Memory B cell (primary cell): ENCODE results near the gene PTH2R.
"Not testable (repeated sequence)": the region's sequence is repeated elsewhere in the genome, so short reads cannot be mapped to it uniquely, and the experiment has no call there.

Experiments
- ATAC-seq: fragments of 150-1000 bp; cut with Tn5 transposase; 2 replicates; pipeline ENCODE4 v1.10.0; 2021; ENCODE audit warnings: low read depth, mild to moderate bottlenecking, moderate library complexity
- DNase-seq, 2 donors: peaks; one replicate each; pipeline ENCODE4 v3.0.0; 2022; ENCODE audit warnings: low spot score in 2 of 2
- H3K27ac Mint-ChIP-seq: one replicate; pipeline ENCODE4 v1.8.0; 2022; ENCODE audit warnings: mild to moderate bottlenecking, moderate library complexity, mixed read lengths
- H3K27me3 Mint-ChIP-seq: one replicate; pipeline ENCODE4 v1.8.0; 2022; ENCODE audit warnings: mixed read lengths
- H3K36me3 Mint-ChIP-seq: one replicate; pipeline ENCODE4 v1.8.0; 2022; ENCODE audit warnings: mild to moderate bottlenecking, mixed read lengths
- H3K4me1 Mint-ChIP-seq: one replicate; pipeline ENCODE4 v1.8.0; 2022; ENCODE audit warnings: mixed read lengths
- H3K4me3 Mint-ChIP-seq: one replicate; pipeline ENCODE4 v1.8.0; 2022; ENCODE audit warnings: mild to moderate bottlenecking, moderate library complexity, mixed read lengths
- H3K9me3 Mint-ChIP-seq: one replicate; pipeline ENCODE4 v1.8.0; 2022; ENCODE audit warnings: mixed read lengths

PTH2R gene

DNA sequence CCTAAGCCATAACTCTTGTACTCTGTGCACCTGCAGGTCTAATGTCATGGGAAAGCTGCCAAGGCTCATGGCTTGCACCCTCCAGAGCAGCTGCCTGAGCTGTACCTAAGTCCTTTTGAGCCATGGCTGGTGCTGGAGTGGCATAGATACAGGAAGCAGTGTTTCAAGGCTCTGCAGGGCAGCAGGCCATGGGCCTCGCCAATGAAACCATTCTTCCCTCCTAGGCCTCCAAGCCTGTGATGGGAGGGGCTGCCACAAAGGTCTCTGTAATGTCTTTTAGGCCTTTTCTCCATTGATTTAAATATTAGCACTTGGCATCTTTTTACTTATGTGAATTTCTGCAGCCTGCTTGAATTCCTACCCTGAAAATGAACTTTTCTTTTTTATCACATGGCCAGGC lies 108.5 kb downstream of the PTH2R start:
- DNase-seq (no peak), ATAC-seq (no peak)
- Mint-ChIP-seq H3K27ac (no peak overlapping the region), H3K36me3 (no peaks in the 10 kb centered on the region), H3K4me3 (no peak overlapping the region), H3K4me1 (no peaks in the 10 kb centered on the region), H3K27me3 (no peaks in the 10 kb centered on the region), H3K9me3 (peaks cover 13% of the 10 kb centered on the region)

DNA sequence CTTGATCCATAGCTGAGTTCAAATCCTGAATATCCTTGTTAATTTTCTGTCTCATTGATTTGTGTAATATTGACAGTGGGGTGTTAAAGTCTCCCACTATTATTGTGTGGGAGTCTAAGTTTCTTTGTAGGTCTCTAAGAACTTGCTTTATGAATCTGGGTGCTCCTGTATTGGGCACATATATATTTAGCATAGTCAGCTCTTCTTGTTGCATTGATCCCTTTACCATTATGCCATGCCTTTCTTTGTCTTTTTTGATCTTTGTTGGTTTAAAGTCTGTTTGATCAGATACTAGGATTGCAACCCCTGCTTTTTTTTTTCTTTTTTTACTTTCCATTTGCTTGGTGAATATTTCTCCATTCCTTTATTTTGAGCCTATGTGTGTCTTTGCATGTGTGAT lies 116.5 kb downstream of the PTH2R start:
- not testable (repeated sequence) for DNase-seq, H3K4me3 Mint-ChIP-seq, H3K36me3 Mint-ChIP-seq, H3K27ac Mint-ChIP-seq, H3K4me1 Mint-ChIP-seq, H3K9me3 Mint-ChIP-seq, H3K27me3 Mint-ChIP-seq, ATAC-seq

DNA sequence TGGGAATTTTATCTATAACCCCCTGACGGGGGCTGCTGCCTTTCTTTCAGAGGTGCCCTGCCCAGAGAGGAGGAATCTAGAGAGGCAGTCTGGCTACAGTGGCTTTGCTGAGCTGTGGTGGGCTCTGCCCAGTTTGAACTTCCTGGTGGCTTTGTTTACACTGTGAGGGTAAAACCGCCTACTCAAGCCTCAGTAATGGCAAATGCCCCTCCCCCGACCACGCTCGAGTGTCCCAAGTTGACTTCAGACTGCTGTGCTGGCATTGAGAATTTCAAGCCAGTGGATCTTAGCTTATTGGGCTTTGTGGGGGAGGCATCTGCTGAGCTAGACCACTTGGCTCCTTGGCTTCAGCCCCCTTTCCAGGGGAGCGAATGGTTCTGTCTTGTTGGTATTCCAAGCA lies 118.6 kb downstream of the PTH2R start:
- DNase-seq, H3K27me3 Mint-ChIP-seq, H3K27ac Mint-ChIP-seq, ATAC-seq, H3K36me3 Mint-ChIP-seq, H3K4me1 Mint-ChIP-seq, H3K9me3 Mint-ChIP-seq, H3K4me3 Mint-ChIP-seq: not testable (repeated sequence)

DNA sequence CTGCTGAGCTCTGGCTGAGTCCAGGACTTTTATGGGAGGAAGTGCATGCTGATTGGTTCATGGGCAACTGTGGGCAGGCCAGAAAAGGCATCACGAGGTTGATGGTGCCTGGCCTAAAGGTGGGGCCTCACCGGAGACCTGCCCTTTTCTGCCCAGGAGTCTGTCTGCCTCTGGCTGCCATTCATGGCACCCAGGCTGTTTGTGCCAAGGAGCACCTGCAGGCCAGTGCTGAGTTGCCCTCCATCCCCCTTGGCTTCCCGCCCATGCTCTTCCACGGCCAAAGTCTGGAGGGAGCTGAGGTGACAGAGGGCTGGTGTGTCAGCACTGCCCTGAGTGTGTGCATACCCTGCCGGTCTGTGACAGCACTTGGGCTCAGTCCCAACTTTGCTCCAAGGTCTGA lies 123.2 kb downstream of the PTH2R start:
- no peak for ATAC-seq
- Mint-ChIP-seq H3K9me3 (no peaks in the 10 kb centered on the region), H3K4me3 (no peak overlapping the region), H3K4me1 (no peaks in the 10 kb centered on the region), H3K27ac (no peak overlapping the region), H3K36me3 (no peaks in the 10 kb centered on the region), H3K27me3 (peaks cover 1% of the 10 kb centered on the region)
- no peak for DNase-seq

GRCh38 chr2:208531361-208531760 lies 124.8 kb downstream of the PTH2R start:
- peaks cover 1% of the 10 kb centered on the region for H3K27me3 Mint-ChIP-seq
- H3K27ac Mint-ChIP-seq, result no peak overlapping the region
- H3K4me3 Mint-ChIP-seq, result no peak overlapping the region
- ATAC-seq, result no peak
- H3K36me3 Mint-ChIP-seq, result no peaks in the 10 kb centered on the region
- peaks cover 1% of the 10 kb centered on the region for H3K9me3 Mint-ChIP-seq
- DNase-seq, result no peak
- H3K4me1 Mint-ChIP-seq, result no peaks in the 10 kb centered on the region

DNA sequence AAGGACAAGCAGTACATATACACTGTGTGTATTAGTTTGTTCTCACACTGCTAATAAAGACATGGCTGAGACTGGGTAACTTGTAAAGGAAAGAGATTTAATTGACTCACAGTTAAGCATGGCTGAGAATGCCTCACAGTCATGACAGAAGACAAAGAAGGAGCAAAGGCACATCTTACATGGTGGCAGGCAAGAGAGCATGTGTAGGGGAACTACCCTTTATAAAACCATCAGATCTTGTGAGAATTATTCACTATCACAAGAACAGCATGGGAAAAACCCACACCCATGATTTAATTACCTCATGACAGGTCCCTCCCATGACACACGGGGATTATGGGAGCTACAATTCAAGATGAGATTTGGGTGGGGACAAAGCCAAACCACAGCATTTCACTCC lies 129.0 kb downstream of the PTH2R start:
- H3K4me3 Mint-ChIP-seq, ATAC-seq, H3K36me3 Mint-ChIP-seq, H3K4me1 Mint-ChIP-seq, H3K27me3 Mint-ChIP-seq, H3K9me3 Mint-ChIP-seq, H3K27ac Mint-ChIP-seq, DNase-seq: not testable (repeated sequence)

DNA sequence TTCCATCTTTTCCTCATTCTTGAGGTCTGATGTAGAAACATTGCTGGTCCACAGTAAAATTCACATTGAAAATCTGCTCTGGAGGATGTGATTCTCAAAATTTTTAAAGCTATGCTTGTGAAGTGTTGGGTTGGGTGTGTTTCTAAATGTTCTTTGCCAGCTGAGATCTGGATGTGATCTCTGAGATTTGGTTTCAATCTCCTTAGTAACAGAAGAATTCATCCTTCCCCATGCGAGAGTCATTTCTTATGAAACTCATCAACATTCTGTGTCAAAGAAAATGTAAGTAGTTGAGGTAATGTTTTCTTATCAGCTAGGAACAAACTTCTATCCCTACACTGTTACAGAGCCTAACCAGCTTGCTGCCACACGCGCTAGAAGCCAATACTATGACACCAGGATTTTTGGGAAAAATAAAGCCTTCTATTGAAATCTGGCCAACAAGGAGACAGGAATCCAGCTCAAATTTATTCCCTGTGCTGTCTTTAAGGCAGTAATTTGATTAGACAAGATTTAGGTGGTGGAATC lies 134.9 kb downstream of the PTH2R start:
- Mint-ChIP-seq H3K4me1 (no peaks in the 10 kb centered on the region), H3K36me3 (no peaks in the 10 kb centered on the region), H3K9me3 (peaks cover 2% of the 10 kb centered on the region), H3K27me3 (peaks cover 3% of the 10 kb centered on the region), H3K27ac (no peak overlapping the region), H3K4me3 (no peak overlapping the region)
- DNase-seq, result no peak
- ATAC-seq, result no peak

- Mint-ChIP-seq H3K27ac (no peak overlapping the region), H3K9me3 (peaks cover 2% of the 10 kb centered on the region), H3K36me3 (no peaks in the 10 kb centered on the region), H3K27me3 (peaks cover 3% of the 10 kb centered on the region), H3K4me1 (no peaks in the 10 kb centered on the region), H3K4me3 (no peak overlapping the region)
- no peak for ATAC-seq
- DNase-seq, result no peak
Measured at GRCh38 chr2:208541989-208542464, 135.4 kb downstream of the PTH2R start.

- Mint-ChIP-seq H3K27ac (no peak overlapping the region), H3K4me1 (no peaks in the 10 kb centered on the region), H3K4me3 (no peak overlapping the region), H3K36me3 (no peaks in the 10 kb centered on the region), H3K27me3 (peaks cover 3% of the 10 kb centered on the region), H3K9me3 (peaks cover 2% of the 10 kb centered on the region)
- DNase-seq (no peak), ATAC-seq (no peak)
Measured at GRCh38 chr2:208542465-208543041, 136.0 kb downstream of the PTH2R start.
